Anterior cingulate cortex (tissue), 58 donors: ENCODE results near the gene DHCR7.

Experiments used
- DNase-seq, 58 donors: peaks; one replicate each; lab custom pipeline; 2025; lab: John Stamatoyannopoulos, UW

The DHCR7 gene

GRCh38 chr11:71387784-71388636, 60.2 kb downstream of the DHCR7 start:
- no peak for DNase-seq

- DNase-seq: no peak
These were observed 61.0 kb downstream of the DHCR7 start for GRCh38 chr11:71387200-71387599.

- no peak for DNase-seq
These were observed 62.0 kb downstream of the DHCR7 start for GRCh38 chr11:71386202-71386601.

GRCh38 chr11:71385091-71385490, 63.1 kb downstream of the DHCR7 start:
- peak in 32 of 58 donors; percentile 3 to 68 (median 24) for DNase-seq

- no peak for DNase-seq
These were observed 63.6 kb downstream of the DHCR7 start for GRCh38 chr11:71384561-71384960.
